Activated T-helper 17 cell treated with anti-CD3 and anti-CD28 coated beads, Interleukin-2, amount 50 U/mL, for 72 hours (primary cell): ENCODE results near the gene IGF2R. TPM values are rescaled to one million over a fixed set of nuclear protein-coding genes. Genes with fewer than 3 reads are reported as not detected.
A peak's percentile ranks its signal among the peaks of the same experiment; 100 is the strongest.

Experiments
- ATAC-seq: fragments of 150-1000 bp; cut with Tn5 transposase; replicated peaks from 2 replicates; pipeline ENCODE4 v1.10.0; 2021; ENCODE audit warnings: mild to moderate bottlenecking, moderate library complexity
- H3K27ac Mint-ChIP-seq: one replicate; pipeline ENCODE4 v1.8.0; 2022; ENCODE audit warnings: mixed read lengths
- H3K27me3 Mint-ChIP-seq: one replicate; pipeline ENCODE4 v1.8.0; 2022; ENCODE audit warnings: mixed read lengths
- H3K36me3 Mint-ChIP-seq: one replicate; pipeline ENCODE4 v1.8.0; 2022; ENCODE audit warnings: low read depth, mild to moderate bottlenecking, mixed read lengths
- H3K4me1 Mint-ChIP-seq: one replicate; pipeline ENCODE4 v1.8.0; 2022; ENCODE audit warnings: mixed read lengths
- H3K4me3 Mint-ChIP-seq: one replicate; pipeline ENCODE4 v1.8.0; 2022; ENCODE audit warnings: mild to moderate bottlenecking, mixed read lengths
- H3K9me3 Mint-ChIP-seq: one replicate; pipeline ENCODE4 v1.8.0; 2022; ENCODE audit warnings: mixed read lengths
- total RNA-seq, 2 donors: library from RNA; stranded (reverse); gene quantifications; one replicate each; pipeline ENCODE4 v1.2.3, GENCODE V29; 2022

The IGF2R gene
- total RNA-seq, 2 donors from 2014 or later, result 68.2 to 82.2 TPM

DNA sequence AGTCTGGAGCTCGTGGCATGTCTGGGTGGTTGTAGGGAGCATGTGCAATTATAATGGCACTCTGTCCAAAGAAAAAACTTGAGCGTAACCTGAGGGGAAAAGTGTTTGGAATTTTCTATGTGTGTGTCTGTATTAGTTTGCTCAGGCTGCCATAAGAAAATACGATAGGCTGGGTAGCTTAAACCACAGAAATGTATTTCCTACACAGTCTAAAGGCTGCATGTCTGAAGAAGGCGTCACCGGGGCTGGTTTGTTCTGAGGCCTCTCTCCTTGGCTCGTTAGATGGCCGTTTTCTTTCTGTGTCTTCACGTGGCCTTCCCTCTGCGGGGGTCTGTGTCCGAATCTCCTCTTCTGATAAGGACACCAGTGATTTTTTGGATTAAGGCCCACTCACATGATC, 59.0 kb downstream of the IGF2R start:
- H3K4me3 Mint-ChIP-seq, result no peak overlapping the region
- no peak for ATAC-seq
- H3K36me3 Mint-ChIP-seq, result peaks cover 75% of the 10 kb centered on the region
- H3K27ac Mint-ChIP-seq, result peak overlapping the region; percentile 25
- peaks cover 8% of the 10 kb centered on the region for H3K4me1 Mint-ChIP-seq
- no peaks in the 10 kb centered on the region for H3K9me3 Mint-ChIP-seq
- H3K27me3 Mint-ChIP-seq, result no peaks in the 10 kb centered on the region

DNA sequence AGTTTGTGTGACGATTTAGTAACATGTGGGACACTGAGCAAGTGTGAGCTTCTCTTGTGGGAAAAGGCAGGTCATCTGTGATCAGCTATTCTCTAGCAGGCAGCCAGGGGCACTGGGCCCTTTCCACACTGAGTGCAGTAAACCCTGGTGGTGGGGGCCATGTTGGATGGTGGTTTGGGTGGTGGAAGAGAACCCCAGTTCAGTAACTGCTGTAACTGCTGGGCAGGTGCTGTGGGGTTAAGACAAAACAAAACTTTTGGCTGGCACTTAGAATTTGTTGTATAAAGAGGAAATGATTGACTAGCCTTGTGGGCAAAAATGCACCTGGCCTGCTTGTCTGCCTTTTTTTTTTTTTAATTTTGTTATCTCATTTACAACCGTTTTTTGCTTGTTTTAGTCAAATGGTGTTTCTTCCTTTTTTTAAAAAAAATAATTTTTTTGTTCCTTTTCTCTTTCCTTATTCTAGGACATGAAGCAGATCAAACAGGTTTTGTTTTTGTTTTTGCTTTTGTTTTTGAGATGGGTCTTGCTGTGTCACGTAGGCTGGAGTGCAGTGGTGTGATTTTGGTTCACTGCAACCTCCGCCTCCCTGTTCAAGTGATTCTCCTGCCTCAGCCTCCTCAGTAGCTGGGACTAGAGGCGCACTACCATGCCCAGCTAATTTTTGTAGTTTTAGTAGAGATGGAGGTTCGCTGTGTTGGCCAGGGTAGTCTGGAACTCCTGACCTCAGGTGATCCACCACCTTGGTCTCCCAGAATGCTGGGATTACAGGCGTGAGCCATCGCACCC, 59.8 kb downstream of the IGF2R start:
- Mint-ChIP-seq H3K36me3 (peaks cover 83% of the 10 kb centered on the region), H3K27me3 (no peaks in the 10 kb centered on the region), H3K9me3 (no peaks in the 10 kb centered on the region), H3K27ac (peak overlapping the region; percentile 25), H3K4me3 (no peak overlapping the region), H3K4me1 (peaks cover 8% of the 10 kb centered on the region)
- peak; percentile 32 for ATAC-seq

DNA sequence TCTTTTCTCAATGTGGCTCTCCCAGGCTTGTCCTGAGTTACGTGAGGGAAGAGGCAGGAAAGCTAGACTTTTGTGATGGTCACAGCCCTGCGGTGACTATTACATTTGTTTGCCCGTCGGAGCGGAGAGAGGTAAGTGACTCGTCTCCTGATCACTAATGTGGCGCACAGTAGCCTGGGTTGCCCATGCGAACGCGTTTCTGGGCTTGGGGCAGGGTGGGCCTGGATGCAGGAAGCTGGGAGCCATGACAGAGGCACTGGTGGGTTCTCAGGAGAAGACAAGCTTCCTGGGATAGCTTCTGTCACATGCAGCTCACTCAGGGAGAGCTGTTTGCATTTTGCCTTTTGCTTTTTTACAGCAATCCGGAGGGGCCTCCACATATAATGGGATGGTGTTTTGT, 60.6 kb downstream of the IGF2R start:
- Mint-ChIP-seq H3K4me3 (no peak overlapping the region), H3K27ac (no peak overlapping the region), H3K9me3 (no peaks in the 10 kb centered on the region), H3K27me3 (no peaks in the 10 kb centered on the region), H3K36me3 (peaks cover 91% of the 10 kb centered on the region), H3K4me1 (peaks cover 8% of the 10 kb centered on the region)
- no peak for ATAC-seq

DNA sequence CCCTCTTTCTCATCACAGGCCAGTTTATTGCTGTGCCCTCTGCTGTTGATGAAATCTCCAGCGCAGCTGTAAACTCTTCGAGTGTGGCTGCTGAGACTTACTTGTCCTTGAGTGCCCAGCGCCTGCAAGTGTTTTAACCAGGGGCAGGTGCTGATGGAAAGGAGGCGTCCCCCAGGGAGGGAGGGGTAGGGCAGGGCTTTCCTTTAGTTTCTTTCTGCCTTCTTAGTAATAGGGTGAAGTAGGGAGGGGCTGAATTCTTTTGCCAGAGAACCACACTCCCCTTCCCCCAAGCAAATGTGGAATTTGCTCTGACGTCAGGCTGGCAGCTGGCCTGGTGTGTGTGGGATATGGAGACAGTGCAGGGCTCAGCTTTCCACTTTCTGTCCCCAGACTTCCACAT, 61.2 kb downstream of the IGF2R start:
- H3K4me3 Mint-ChIP-seq, result no peak overlapping the region
- H3K27me3 Mint-ChIP-seq, result no peaks in the 10 kb centered on the region
- peaks cover 8% of the 10 kb centered on the region for H3K4me1 Mint-ChIP-seq
- H3K27ac Mint-ChIP-seq, result peak overlapping the region; percentile 46
- ATAC-seq, result no peak
- peaks cover 97% of the 10 kb centered on the region for H3K36me3 Mint-ChIP-seq
- H3K9me3 Mint-ChIP-seq, result no peaks in the 10 kb centered on the region

DNA sequence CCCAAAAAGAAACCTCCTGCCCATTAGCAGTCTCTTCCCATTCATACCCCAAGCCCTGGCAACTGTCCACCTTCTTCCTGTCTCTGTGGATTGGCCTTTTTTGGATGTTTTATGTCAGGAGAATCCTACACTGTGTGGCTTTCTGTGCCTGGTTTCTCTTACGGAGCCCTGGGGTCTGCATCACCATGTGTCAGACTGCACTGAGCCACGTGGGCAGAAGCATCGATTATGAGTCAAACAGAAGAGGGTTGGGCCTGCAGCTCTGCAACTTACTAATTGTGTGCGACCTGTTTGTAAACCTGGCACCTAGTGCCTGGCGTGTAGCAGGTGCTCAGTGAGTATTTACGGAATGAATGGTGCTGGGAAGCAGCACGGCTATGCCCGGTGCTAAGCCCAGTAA, 62.6 kb downstream of the IGF2R start:
- Mint-ChIP-seq H3K4me3 (no peak overlapping the region), H3K36me3 (peaks cover 100% of the 10 kb centered on the region)

DNA sequence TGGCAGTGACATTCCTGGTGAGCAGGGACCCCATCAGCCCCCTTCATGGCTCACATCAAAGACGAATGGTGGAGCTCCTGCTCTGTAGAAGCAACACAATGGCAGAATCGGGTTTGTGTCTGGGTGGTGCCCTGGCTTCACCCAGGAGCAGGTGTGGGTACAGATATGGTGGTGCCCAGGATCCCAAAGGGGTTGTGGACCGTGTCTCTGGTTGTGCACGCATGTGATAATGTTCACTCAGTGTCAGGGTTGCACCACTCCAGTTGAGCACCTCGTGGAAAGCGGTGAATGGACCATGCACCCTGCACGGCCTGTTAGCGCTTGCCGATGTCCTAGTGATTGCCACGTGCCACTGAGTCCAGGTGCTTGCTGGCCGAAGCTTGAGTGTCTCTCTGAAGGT, 63.0 kb downstream of the IGF2R start:
- Mint-ChIP-seq H3K27me3 (no peaks in the 10 kb centered on the region), H3K27ac (no peak overlapping the region), H3K4me1 (peaks cover 14% of the 10 kb centered on the region), H3K9me3 (no peaks in the 10 kb centered on the region), H3K4me3 (no peak overlapping the region), H3K36me3 (peaks cover 100% of the 10 kb centered on the region)
- no peak for ATAC-seq

More for the DNA sequence above, 62.6 kb downstream of the IGF2R start:
- ATAC-seq, result peak; percentile 23
- Mint-ChIP-seq H3K27ac (peak overlapping the region; percentile 65), H3K4me1 (peaks cover 14% of the 10 kb centered on the region), H3K9me3 (no peaks in the 10 kb centered on the region), H3K27me3 (no peaks in the 10 kb centered on the region)

DNA sequence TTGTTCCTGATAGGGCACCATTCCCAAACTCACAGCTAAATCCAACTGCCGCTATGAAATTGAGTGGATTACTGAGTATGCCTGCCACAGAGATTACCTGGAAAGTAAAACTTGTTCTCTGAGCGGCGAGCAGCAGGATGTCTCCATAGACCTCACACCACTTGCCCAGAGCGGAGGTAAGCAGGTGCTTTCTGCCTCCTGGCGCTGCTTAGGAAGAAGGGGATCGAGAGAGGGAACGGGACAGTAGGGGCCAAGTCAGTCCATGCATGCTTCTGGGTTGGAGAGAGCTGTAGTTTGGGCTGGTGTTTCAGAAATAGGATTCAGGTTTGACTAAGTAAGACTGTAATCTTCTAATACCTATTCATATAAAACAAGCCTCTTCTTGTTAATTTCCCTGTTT, 63.7 kb downstream of the IGF2R start:
- Mint-ChIP-seq H3K4me3 (no peak overlapping the region), H3K4me1 (peaks cover 14% of the 10 kb centered on the region), H3K9me3 (no peaks in the 10 kb centered on the region), H3K27ac (no peak overlapping the region), H3K36me3 (peaks cover 100% of the 10 kb centered on the region), H3K27me3 (no peaks in the 10 kb centered on the region)
- ATAC-seq, result no peak

DNA sequence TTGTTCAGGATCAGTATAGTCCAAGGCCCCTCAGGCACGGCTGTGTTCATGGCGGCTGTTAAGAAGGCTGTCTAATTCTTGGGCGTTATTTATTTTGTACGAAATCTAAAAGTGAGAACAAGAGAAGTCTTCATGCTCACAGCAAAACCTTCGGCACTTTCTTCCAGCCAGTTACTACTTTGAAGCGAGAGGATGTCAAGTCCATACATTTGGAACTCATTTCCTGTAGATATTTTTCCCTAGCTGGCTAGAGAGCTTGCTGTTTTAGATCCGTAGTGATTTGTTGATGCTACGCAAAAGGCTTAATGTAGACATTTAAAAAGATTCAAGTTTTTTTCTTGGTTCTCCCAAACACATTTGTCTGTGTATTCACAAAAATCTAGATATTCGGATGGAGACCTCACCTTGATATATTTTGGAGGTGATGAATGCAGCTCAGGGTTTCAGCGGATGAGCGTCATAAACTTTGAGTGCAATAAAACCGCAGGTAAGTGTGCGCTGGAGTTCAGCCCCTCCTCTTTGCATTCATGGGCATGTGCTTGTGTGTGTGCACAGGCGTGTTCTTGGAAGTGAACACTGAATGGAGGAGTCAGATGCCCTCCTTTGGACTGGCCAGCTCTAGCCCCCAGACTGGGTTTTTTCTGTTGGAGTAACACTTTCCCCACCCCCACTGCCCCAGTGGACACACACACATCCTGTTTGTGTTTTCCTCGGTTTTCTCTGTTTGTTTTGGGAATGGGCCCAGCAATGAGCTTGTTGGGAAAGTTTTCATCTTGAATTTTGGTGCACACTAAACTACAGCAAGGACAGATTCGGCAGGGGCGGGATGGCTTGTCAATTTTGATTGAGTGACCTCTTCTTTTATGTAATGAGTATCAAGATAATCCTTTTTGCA, 65.4 kb downstream of the IGF2R start:
- H3K9me3 Mint-ChIP-seq, result no peaks in the 10 kb centered on the region
- H3K36me3 Mint-ChIP-seq, result peaks cover 98% of the 10 kb centered on the region
- H3K27ac Mint-ChIP-seq, result peak overlapping the region; percentile 30
- no peak overlapping the region for H3K4me3 Mint-ChIP-seq
- ATAC-seq, result no peak
- H3K4me1 Mint-ChIP-seq, result peaks cover 19% of the 10 kb centered on the region
- H3K27me3 Mint-ChIP-seq, result no peaks in the 10 kb centered on the region

DNA sequence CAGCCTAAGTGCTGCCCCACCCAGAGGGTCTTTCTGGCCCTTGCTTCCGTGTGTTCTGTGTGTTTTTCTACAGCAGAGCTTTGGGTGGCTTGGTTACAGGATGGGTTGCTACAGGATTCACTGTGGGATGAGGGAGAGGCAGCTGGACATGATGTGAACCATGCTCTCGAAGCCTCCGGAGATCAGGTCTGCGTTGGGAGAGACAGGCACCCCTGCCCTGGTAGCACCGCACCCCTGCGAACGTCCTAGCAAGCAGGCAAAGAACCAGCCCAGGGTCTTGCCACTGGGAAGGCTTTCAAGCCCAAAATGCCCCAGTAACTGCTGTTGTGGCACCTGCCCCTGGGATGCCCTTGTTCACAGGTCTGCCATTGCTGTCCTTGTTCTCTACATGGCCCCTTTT, 66.4 kb downstream of the IGF2R start:
- peaks cover 23% of the 10 kb centered on the region for H3K4me1 Mint-ChIP-seq
- no peaks in the 10 kb centered on the region for H3K9me3 Mint-ChIP-seq
- H3K27ac Mint-ChIP-seq, result peak overlapping the region; percentile 53
- peaks cover 98% of the 10 kb centered on the region for H3K36me3 Mint-ChIP-seq
- no peak for ATAC-seq
- no peaks in the 10 kb centered on the region for H3K27me3 Mint-ChIP-seq
- no peak overlapping the region for H3K4me3 Mint-ChIP-seq

DNA sequence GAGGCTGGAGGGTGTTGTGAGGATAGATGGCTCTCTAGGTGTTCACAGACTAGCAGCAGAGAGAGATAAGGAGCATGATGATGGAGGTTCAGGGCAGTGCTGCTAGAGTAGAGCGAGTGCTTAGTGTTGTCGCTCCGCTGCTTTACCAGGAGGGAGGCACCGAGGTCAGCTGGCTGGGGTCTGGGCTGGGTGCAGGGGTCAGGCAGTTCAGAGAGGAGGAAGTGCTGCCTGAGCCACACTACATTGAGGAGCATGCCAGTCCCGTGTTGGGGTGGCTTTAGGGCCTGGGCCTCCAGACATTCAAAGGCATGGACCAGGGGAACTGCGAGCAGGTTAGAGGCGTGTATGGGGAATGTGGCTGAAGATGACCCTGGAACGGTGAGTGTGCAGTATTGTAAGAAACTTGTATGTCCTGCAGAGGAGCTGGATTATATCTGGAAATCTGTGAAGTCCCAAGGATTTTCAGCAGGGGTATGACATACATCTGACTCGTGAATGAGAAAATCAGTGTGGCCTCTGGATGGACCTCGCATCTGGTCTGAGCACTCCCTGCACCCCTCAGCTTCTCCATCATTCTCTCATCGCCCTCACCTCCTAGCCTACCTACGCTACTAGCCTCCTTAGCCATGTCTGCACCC, 66.9 kb downstream of the IGF2R start:
- Mint-ChIP-seq H3K4me3 (no peak overlapping the region), H3K36me3 (peaks cover 98% of the 10 kb centered on the region), H3K9me3 (no peaks in the 10 kb centered on the region), H3K27me3 (no peaks in the 10 kb centered on the region), H3K4me1 (peaks cover 23% of the 10 kb centered on the region), H3K27ac (peak overlapping the region; percentile 53)
- no peak for ATAC-seq

DNA sequence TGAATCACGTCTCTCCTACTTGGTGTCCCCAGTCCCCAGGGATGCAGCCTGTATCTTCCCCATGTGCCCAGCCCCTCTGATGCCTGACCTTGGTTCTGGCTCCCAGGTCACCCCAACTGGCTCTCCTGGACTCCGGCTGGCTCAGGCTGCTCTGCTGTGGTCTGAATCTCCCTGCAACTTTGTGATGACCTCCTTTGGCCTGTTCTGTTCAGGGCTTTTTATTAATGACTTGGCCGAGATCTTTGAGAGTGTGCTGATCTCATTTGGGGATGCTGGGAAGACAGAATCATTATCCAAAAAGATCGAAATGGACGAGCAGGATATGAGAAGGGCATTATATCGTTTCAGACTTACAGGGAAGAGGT, 67.4 kb downstream of the IGF2R start:
- Mint-ChIP-seq H3K27ac (no peak overlapping the region), H3K9me3 (no peaks in the 10 kb centered on the region), H3K4me3 (no peak overlapping the region), H3K27me3 (no peaks in the 10 kb centered on the region), H3K36me3 (peaks cover 98% of the 10 kb centered on the region), H3K4me1 (peaks cover 23% of the 10 kb centered on the region)
- no peak for ATAC-seq

DNA sequence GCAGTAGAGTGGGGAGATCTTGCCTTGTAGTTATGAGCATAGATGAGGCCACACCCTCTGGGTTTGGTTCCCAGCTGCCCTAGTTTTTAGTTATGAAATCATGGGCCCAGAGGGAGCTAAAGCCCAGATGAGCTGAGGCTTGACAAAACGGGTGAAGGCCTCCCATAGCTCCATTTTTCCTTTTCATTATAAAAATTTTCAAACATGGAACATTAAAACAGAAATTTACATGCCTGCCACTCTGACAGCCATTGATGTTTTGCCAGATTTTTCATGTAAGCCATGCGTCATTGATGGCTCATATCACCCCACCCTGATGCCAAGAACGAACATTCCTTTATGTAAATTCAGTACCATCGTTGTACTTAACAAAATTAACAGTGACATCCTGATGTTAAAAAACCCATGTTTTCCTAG, 67.9 kb downstream of the IGF2R start:
- H3K36me3 Mint-ChIP-seq, result peaks cover 98% of the 10 kb centered on the region
- H3K27me3 Mint-ChIP-seq, result no peaks in the 10 kb centered on the region
- peak overlapping the region; percentile 62 for H3K27ac Mint-ChIP-seq
- H3K4me1 Mint-ChIP-seq, result peaks cover 18% of the 10 kb centered on the region
- H3K4me3 Mint-ChIP-seq, result no peak overlapping the region
- no peaks in the 10 kb centered on the region for H3K9me3 Mint-ChIP-seq
- no peak for ATAC-seq

DNA sequence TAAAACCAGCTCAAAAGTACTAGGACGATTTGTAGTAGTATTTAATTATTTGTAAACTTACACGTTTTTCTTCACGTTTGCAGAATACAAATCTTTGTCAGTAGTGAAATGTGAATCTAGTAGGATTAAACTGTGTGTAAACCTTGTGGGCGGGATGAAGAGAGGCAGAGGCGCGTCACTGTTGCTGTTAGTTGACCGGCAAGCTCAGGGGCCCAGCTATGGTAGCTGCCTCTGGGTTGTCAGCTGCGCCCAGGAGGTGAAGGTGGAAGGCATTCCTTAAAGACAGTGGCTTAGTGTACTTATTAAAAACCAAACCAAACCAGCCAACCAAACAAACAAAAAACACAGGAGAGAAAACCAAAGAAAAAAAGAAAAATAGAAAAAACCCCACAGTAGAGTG, 69.6 kb downstream of the IGF2R start:
- peaks cover 98% of the 10 kb centered on the region for H3K36me3 Mint-ChIP-seq
- peak overlapping the region; percentile 62 for H3K27ac Mint-ChIP-seq

DNA sequence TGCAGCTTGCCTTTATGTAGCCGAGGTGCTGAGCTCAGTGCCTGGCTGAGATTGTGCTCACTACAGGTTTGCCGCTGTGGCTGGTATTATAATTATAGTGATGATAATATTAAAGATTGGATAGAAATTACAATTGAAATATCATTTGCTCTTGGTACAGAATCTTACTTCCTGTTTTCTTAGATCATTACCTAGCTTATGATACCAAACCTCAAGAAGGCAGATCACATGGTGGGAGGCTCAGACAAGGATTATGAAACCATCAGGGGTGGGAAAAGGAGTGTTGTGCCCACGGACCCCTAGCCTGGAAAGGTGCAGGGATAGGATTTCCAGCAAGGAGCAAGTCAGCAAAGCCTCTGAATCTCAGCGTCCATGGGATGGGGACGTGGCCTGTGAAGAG, 70.6 kb downstream of the IGF2R start:
- Mint-ChIP-seq H3K9me3 (no peaks in the 10 kb centered on the region), H3K4me1 (peaks cover 19% of the 10 kb centered on the region), H3K36me3 (peaks cover 98% of the 10 kb centered on the region), H3K27me3 (no peaks in the 10 kb centered on the region), H3K27ac (peak overlapping the region; percentile 55), H3K4me3 (no peak overlapping the region)
- no peak for ATAC-seq

More for the DNA sequence above, 69.6 kb downstream of the IGF2R start:
- H3K9me3 Mint-ChIP-seq, result no peaks in the 10 kb centered on the region
- no peak overlapping the region for H3K4me3 Mint-ChIP-seq
- no peak for ATAC-seq
- H3K27me3 Mint-ChIP-seq, result no peaks in the 10 kb centered on the region
- peaks cover 19% of the 10 kb centered on the region for H3K4me1 Mint-ChIP-seq
